HG02970 (cell line): ENCODE data around the gene PXMP4.

ENCODE experiments used
- ATAC-seq: cut with Tn5 transposase; IDR thresholded peaks from one replicate; pipeline ENCODE4 v1.9.1; 2021; ENCODE audit warnings: mild to moderate bottlenecking, moderate library complexity, moderate number of reproducible peaks; ENCODE audit not compliant: unreplicated experiment, low FRiP score

Gene PXMP4

GRCh38 chr20:33671573-33672288 is 48.4 kb downstream of the PXMP4 start:
- no peak for ATAC-seq

DNA sequence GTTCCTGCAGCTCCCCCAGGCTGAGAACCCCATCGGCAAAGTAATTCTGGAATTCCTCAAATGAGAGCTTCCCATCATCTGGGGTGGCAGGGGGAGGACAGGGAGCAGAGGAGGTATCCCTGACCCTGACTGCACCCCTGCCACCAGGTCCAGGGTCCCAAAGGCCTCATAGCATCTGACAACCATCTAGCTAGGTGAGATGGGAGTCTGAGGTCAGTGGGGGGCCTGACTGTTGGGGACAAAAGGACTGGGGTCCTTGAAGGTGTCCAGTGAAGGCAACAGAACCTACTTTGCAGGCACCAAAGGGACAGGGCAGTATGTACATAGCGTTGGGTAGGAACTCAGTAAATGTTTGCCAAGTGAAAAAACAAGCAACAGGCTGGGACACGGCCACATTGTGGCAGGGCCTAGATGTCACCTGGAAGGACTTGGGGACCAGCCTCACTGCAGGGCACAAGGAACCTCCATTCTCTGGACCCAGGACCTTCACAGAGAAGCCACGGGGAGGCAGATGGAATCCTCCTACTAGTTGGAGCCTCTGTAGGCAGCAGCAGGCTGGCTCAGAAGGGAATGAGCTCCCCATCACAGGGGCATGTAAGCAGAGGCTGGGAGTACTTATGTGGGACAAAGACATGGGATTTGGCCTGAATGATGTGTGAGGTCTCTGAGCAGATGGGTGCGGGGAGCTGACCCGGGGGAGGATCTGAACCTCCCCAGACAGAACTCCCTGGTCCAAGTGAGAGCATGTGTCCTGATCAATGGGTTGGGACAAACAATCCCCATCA is 49.2 kb downstream of the PXMP4 start:
- ATAC-seq, result no peak

DNA sequence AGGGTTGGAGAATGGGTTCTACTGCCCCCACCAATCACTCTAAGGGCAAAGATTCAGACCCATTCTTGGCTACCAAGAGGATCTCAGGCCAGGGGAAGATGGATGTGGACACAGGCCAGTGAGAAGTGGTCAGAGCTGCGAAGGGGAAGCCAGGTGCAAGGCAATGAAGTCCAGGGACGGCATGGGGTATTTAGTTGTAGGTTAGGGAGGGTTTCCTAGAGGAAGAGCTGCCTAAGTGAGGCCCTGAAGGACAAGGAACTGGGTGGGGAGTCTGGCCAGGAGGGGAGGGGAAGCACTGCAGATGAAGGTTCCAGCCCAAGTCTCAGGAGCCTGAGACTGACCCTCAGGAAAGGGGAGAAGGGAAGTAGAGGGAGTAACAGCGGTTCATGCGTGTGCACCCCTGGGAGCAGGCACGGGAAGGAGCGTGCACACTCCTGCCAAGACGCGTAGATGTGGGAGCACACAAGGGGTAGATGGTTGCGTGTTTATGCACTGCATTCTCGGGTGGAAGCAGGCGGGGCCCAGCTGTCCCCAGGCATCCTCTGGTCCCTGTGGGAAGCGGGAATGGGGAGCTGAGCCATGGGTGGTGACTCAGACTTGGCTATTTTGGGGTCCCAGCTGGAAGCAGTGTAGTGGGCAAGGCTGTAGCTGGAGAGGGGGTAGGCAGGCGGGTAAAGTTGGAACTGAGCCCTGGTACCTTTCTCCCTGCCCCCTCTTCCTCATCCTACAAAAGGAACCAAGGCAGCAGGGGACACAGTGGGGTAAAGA is 50.1 kb downstream of the PXMP4 start:
- ATAC-seq, result no peak

- ATAC-seq, result no peak
Observed at GRCh38 chr20:33669224-33669623, 50.9 kb downstream of the PXMP4 start.

GRCh38 chr20:33668466-33669155 is 51.5 kb downstream of the PXMP4 start:
- no peak for ATAC-seq

DNA sequence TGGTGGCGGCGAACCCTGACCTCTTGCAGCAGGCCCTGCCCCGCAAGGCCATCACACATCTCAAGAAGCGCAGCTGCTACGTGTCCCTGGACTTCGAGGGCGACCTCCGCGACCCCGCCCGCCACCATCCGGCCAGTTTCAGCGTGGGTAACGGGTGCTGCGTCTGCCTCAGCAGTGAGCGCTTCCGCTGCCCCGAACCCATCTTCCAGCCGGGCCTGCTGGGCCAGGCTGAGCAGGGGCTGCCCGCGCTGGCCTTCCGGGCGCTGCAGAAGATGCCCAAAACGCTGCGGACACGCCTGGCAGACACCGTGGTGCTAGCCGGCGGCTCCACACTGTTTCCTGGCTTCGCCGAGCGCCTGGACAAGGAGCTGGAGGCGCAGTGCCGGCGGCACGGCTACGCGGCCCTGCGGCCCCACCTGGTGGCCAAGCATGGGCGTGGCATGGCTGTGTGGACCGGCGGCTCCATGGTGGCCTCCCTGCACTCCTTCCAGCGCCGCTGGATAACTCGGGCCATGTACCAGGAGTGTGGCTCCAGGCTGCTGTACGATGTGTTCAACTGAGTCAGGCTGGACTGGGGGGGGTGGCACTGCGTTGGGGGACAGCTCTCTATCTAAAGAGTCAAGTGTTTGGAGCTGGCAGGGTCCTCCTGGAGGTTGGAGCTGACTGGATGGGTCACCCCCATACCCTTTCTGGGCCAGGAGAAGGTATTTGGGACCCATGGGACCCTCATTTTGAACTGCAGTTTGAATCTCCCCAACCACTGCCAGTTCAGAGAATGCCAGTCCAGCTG is 52.2 kb downstream of the PXMP4 start:
- peak; percentile 31 for ATAC-seq

DNA sequence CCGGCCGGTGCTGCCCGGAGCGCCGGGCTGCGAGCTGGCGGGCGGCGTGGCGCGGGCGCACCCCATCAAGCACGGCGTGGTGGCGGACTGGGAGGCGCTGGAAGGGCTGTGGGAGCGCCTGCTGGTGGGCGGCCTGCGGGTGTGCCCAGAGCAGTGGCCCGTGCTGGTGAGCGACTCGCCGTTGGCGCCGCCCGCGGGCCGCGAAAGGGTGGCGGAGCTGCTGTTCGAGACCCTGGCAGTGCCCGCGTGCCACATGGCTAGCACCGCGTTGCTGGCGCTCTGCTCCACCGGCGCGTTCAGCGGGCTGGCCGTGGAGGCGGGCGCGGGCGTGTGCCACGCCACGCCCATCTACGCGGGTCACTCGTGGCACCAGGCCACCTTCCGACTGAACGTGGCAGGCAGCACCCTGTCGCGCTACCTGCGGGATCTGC is 52.9 kb downstream of the PXMP4 start:
- peak; percentile 17 for ATAC-seq

GRCh38 chr20:33666293-33667244 is 53.5 kb downstream of the PXMP4 start, which contains the start of gene ACTL10:
ACTL10 (plus strand) TSS chr20:33666943; CDS start chr20:33667498, 555 bp downstream.
- ATAC-seq, result peak; percentile 43

- no peak for ATAC-seq
Observed at GRCh38 chr20:33664762-33665144, 55.4 kb downstream of the PXMP4 start.

DNA sequence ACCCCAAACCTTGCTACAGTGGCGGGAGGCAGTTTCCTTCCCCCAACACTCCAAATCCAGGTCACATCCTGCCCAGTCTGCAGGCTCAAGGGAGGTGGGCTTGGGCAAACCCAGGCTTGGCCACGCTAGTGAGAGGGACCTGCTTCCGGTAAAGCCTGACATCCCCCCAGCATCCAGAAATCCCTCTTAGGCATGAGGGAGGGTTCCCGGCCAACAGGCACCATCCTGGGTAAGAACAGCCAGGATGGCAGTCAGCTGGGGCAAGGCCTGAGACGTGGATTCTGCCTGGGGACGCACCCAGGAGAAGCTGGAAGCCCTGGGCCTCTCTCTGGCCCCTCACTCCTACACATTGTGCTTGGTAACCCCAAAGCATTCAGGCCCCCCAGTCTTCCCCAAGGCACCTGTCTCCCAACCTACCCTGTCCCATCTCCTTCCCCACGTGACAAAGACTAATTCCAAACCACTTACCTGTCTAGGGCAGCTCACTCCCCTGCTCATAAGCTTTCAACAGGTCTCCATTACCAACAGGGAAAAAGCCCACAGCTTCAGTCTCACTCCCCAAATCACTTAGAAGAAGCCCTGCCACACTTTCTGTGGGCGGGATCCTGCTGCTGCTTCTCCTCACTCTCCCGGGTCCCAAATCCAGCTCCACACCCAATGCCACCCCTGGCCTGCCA is 55.9 kb downstream of the PXMP4 start:
- ATAC-seq, result no peak

DNA sequence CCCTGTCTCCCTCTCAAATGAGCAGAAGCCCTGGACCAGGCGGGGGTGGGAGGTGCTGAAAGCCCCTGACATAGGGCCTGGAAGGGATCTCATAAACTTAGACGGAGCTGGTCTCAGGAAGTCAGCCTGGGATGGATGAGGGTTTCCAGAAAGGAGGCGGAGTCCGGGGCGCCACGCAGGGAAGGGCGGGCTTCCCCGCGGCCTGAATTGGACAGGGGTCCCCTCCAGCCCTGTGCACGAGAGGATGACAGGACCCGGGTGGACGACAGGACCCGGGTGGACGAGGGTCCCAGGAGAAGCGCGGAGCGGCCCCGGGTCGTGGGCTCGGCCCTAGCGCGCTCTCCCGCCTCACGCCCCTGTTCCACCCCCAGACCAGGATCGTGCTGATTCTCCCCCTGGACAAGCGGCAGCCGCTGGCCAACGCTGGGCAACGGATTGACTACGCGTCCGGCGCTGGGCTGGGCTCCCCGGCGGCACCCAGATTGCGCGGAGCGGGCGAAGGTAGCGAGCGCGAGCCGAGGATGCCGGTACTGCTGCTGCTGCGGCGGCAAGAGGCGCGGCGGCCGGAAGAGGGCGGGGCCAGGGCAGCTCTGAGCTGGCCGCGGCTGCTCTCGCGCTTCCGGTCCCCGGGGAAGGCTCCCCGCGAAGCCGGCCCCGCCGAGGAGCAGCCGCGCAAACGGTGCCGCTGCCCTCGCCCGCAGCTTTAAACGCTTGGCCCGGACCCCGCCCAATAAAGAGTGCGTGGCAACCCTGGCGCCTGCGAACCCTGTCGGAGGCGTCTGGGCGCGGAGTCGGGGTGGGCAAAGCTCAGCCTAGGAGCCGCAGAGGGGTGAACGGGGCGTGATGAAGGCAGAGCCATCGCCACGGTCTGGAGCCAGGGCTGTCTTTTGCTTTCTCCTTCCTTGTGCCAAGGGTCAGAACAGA is 56.7 kb downstream of the PXMP4 start:
- ATAC-seq, result peak; percentile 36

DNA sequence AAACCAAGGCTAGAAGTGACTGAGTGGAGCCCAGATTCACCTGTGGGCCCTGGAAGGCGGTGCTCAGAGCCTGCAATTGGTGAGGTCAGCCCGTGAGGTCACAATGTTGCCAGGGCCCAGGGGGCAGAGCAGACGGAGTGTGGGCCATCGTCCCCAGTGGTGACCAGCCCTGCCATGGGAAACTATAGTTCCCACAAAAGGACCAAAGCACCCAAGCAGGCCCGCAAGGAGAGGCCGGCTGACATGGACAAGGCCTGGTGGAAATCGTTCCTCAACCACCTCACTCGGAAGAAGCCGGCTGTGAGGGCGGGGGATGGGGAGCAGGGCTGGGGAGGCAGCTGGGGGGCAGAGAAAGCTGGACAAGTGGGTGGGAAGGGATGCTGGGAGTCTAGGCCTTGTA is 57.9 kb downstream of the PXMP4 start, which contains the start of gene C20orf144:
TSS of gene C20orf144 (plus strand) at position 156 of the 400 bp plus-strand sequence. CDS start at position 175, 19 bp downstream.
- ATAC-seq, result no peak

DNA sequence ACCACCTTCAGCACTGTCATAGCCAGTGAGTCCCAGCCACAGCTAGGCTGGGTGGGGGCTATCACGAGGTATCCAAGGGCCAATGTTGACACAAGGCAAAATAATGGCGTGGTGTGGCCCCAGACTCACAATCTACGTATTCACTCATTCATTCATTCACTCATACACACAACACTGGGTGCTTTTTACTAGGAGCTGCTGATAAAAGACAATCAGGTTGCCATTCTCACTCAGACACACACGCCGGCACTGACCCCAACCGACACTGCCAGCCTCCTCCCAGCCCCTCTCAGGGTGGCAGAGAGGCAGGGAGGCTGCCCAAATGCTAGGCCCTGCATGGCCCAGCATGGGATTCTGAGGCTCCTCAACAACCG is 59.4 kb downstream of the PXMP4 start:
- ATAC-seq, result no peak

- no peak for ATAC-seq
Observed at GRCh38 chr20:33660035-33660684, 60.0 kb downstream of the PXMP4 start.

DNA sequence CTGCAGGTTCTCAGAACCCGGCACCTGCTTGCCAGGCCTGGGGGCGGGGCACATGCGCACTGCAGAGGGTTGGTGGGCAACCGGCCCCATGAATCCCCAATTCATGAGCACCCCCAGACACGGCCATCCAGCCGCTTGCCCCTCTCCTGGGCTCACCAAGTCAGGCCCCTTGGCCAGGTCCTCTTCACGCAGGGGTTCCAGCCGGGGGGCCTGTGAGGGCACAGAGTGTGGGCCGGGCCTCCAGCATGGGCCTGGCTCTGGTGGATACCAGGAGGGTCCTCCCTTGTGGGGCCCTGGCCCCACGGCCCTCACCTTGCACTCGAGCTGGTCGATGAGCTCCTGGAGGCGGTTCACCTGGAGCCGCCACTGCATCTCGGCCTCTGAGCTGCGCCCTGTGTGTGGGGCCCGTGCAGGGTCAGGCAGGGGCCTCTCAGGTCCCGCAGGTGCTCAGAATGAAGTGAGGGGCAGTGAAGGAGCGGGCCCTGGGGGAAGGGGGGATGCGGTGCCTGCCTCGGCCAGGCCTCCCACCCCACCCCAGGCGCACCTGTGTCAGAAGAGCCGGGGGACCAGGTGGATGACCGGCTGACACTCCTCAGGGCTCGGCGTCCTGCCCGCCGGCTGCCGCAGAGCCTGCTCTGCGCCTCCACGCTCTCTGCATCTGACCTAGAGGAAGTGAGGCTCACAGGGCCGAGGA is 60.6 kb downstream of the PXMP4 start:
- ATAC-seq, result no peak

DNA sequence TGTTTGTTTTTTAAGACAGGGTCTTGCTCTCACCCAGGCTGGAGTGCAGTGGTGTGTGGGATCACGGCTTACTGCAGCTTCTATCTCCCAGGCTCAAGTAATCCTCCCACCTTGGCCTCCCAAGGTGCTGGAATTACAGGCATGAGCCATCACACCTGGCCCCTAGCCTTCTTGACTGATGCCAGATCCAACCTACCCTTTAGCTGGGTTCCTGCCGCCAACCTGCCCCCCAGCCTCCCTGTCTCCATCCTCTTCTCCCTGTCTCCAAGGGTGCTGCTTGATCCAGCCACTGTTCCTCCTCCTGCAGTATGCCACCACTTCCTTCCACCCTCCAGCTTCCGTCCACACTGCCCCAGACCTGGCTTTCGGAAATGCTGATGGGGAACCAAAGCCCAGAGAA is 61.2 kb downstream of the PXMP4 start:
- no peak for ATAC-seq
